Mucosa of rectum (tissue), 2 donors: ENCODE results near the gene HABP4.

Source experiments
- H3K27ac ChIP-seq, 2 donors: one replicate each; pipeline ENCODE4 v1.7.0; 2013; ENCODE audit warnings: inconsistent platforms in 2 of 2, low read depth in 2 of 2, low read length in 2 of 2
- H3K27me3 ChIP-seq, 2 donors: one replicate each; pipeline ENCODE4 v1.7.0; 2013; ENCODE audit warnings: low read length in 2 of 2; ENCODE audit not compliant: control insufficient read depth in 2 of 2, insufficient read depth in 2 of 2
- H3K36me3 ChIP-seq, 2 donors: one replicate each; pipeline ENCODE4 v1.7.0; 2013; ENCODE audit warnings: low read length in 2 of 2; ENCODE audit not compliant: control insufficient read depth in 2 of 2, insufficient read depth in 2 of 2
- H3K4me1 ChIP-seq, 2 donors: one replicate each; pipeline ENCODE4 v1.7.0; 2013; ENCODE audit warnings: low read length in 2 of 2, mild to moderate bottlenecking in 1 of 2; ENCODE audit not compliant: control insufficient read depth in 2 of 2, insufficient read depth in 2 of 2
- H3K4me3 ChIP-seq, 2 donors: one replicate each; pipeline ENCODE4 v1.7.0; 2013; ENCODE audit warnings: low read length in 2 of 2
- H3K9ac ChIP-seq, 2 donors: one replicate each; pipeline ENCODE4 v1.7.0; 2013; ENCODE audit warnings: low read length in 2 of 2, low read depth in 1 of 2, mild to moderate bottlenecking in 1 of 2
- H3K9me3 ChIP-seq, 2 donors: one replicate each; pipeline ENCODE4 v1.7.0; 2013; ENCODE audit warnings: low read length in 2 of 2; ENCODE audit not compliant: control insufficient read depth in 2 of 2
- donor health status: healthy.
- donor health status: Normal muscosa, but diverticular disease.

The HABP4 gene

DNA sequence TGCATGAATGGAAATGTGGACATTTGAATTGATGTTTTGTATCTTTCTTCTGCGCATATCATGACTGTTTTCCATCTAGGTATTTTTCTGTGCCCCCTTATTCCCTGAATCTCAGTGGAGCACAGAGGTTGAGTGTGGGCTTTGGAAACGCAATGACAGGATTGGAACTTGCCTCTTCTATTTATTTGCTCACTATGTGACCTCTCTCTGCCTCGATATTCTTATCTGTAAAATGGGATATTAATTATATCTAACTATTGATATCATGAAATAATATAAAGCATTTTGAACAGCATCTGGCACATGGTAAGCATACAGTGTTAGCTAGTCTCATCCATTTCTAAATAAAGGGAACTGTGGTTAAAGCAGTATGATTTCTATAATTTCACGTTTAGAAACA, 26.0 kb downstream of the HABP4 start:
- Histone ChIP-seq H3K9ac (no peak overlapping the region), H3K36me3 (peaks cover 3 to 11% of the 10 kb centered on the region in 2 donors), H3K27ac (no peak overlapping the region), H3K27me3 (no peaks in the 10 kb centered on the region), H3K4me3 (no peak overlapping the region), H3K9me3 (no peaks in the 10 kb centered on the region), H3K4me1 (no peaks in the 10 kb centered on the region)

DNA sequence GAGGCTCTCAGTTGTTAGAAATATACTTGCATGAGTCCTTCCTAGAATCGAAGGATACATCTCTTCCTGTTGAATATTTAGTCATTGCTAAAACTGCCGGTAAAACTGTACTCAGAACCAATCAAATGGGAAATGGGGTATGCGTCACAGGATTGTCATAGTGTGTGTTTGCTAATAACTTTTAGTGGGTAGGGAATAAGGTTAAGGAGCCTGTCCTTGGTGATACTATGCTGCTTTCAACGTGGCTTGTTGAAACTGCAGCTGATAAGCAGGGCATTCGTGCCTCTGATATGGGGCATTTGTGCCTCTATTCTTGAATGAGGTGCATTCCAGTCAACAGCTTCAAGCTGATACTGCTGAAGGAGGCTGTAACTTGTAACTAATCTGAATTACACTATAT, 26.6 kb downstream of the HABP4 start:
- Histone ChIP-seq H3K9me3 (no peaks in the 10 kb centered on the region), H3K27ac (no peak overlapping the region), H3K36me3 (peaks cover 3 to 11% of the 10 kb centered on the region in 2 donors), H3K27me3 (no peaks in the 10 kb centered on the region), H3K4me1 (no peaks in the 10 kb centered on the region), H3K4me3 (no peak overlapping the region), H3K9ac (no peak overlapping the region)

GRCh38 chr9:96478829-96479371, 28.9 kb downstream of the HABP4 start:
- H3K27ac ChIP-seq, result no peak overlapping the region
- peaks cover 0 to 3% of the 10 kb centered on the region in 2 donors for H3K36me3 ChIP-seq
- H3K4me1 ChIP-seq, result no peaks in the 10 kb centered on the region
- no peak overlapping the region for H3K4me3 ChIP-seq
- H3K9me3 ChIP-seq, result no peaks in the 10 kb centered on the region
- no peak overlapping the region for H3K9ac ChIP-seq
- no peaks in the 10 kb centered on the region for H3K27me3 ChIP-seq

DNA sequence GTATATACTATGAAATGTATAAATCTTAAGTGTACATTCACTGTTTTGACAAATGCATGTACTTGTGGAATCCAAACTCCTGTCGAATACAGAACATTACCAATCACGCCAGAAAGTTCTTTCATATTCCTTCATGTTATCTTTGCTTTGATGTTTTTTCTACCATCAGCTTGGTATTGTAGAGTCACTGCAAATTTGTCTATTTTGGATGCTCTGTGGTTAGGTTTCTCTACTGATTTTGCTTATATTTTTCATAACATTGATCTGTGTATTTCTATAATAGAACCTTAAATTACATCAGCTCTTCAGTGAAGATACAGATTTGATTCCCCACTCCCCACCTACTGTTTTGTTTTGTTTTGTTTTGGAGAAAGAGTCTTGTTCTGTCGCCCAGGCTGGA, 30.8 kb downstream of the HABP4 start:
- no peak overlapping the region for H3K4me3 ChIP-seq
- H3K36me3 ChIP-seq, result no peaks in the 10 kb centered on the region
- no peaks in the 10 kb centered on the region for H3K9me3 ChIP-seq
- no peaks in the 10 kb centered on the region for H3K4me1 ChIP-seq
- H3K9ac ChIP-seq, result no peak overlapping the region
- no peaks in the 10 kb centered on the region for H3K27me3 ChIP-seq
- no peak overlapping the region for H3K27ac ChIP-seq

DNA sequence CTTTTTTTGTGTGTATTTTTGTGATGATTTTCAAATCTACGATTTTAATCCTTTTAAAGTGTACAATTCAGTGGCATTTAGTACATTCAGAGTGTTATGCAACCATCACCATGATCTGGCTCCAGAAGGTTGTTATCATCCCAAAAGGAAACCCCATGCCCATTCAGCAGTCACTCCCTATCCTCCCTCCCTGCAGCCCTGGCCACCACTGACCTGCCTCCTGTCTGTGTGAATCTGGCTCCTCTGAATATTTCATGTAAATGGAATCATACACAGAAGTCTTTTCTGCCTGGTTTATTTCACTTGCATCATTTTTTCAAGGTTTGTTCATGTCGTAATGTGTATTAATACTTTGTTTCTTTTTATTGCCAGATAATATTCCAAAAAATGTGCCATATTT, 32.5 kb downstream of the HABP4 start:
- Histone ChIP-seq H3K9me3 (no peaks in the 10 kb centered on the region), H3K36me3 (no peaks in the 10 kb centered on the region), H3K27ac (no peak overlapping the region), H3K9ac (no peak overlapping the region), H3K27me3 (no peaks in the 10 kb centered on the region), H3K4me1 (no peaks in the 10 kb centered on the region), H3K4me3 (no peak overlapping the region)

DNA sequence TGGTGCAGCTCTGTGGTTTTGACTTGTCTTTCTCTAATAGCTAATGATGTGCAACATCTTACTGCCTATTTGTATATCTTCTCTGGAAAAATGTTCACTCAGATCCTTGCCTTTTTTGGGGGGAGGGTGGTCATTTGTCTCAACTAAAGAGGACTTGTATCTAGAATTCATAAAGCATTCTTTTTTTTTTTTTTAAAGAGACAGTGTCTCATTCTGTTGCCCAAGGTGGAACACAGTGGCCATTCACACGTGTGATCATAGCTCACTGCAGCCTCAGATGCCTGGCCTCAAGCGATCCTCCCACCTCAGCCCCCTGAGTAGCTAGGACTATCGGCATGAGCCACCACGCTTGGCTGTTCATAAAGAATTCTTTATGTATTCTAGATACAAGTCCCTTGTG, 33.2 kb downstream of the HABP4 start:
- H3K27me3 ChIP-seq, result no peaks in the 10 kb centered on the region

DNA sequence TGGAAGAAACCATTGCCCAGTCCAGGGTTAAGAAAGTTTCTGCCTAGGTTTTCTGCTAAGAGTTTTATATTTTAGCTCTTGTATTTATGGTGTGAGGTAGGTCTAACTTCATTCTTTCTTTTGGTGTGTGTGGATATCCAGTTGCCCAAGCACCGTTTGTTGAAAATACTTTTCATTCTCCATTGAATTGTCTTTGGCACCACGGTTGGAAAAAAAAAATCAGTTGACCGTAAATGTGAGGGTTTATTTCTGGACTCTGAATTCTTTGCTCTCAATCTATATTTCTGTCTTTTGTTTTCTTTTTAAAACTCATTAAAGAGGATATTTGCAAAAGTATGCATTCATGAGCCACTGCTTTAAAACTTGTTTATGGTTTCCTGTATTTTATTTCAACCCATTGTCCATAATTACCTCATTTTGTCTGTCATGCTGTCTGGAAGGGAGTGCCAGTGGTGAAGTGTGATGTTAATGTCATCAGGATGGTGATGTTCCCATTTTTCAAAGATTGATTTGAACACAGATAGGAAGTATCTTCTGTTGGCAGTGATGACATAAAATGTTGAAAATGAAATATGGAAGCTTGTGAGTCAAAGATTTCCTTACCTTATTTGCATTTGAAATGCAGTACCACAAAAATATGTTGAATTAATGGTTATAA, 33.9 kb downstream of the HABP4 start:
- H3K36me3 ChIP-seq, result peaks cover 5 to 9% of the 10 kb centered on the region in 2 donors

More for the DNA sequence above, 33.2 kb downstream of the HABP4 start:
- Histone ChIP-seq H3K9ac (no peak overlapping the region), H3K36me3 (peaks cover 0 to 2% of the 10 kb centered on the region in 2 donors), H3K4me1 (no peaks in the 10 kb centered on the region), H3K27ac (no peak overlapping the region), H3K4me3 (no peak overlapping the region), H3K9me3 (no peaks in the 10 kb centered on the region)

DNA sequence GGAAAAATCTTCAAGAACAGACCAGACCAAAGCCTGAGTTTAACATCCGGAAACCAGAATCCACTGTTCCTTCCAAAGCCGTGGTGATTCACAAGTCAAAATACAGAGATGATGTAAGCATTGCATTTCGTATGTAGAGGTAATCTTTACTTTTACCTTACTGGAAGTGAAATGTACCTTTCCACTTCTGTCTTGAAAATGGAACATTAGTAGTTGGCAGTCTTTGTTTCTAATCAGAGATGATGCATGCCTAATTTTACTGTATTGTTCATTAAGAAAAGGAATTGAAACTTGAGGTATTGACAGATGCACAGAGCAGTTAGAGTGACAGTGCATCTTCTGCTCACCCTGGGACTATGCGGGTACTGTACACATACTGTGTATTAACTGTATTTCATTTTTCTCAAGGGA, 34.6 kb downstream of the HABP4 start:
- Histone ChIP-seq H3K36me3 (peaks cover 6 to 14% of the 10 kb centered on the region in 2 donors), H3K4me1 (no peaks in the 10 kb centered on the region), H3K27me3 (no peaks in the 10 kb centered on the region), H3K9ac (no peak overlapping the region), H3K4me3 (no peak overlapping the region), H3K9me3 (no peaks in the 10 kb centered on the region), H3K27ac (no peak overlapping the region)

More for the DNA sequence above, 33.9 kb downstream of the HABP4 start:
- Histone ChIP-seq H3K9ac (no peak overlapping the region), H3K4me3 (no peak overlapping the region), H3K4me1 (no peaks in the 10 kb centered on the region), H3K27ac (no peak overlapping the region), H3K27me3 (no peaks in the 10 kb centered on the region), H3K9me3 (no peaks in the 10 kb centered on the region)

GRCh38 chr9:96485280-96485679, 35.3 kb downstream of the HABP4 start:
- no peak overlapping the region for H3K4me3 ChIP-seq
- no peak overlapping the region for H3K9ac ChIP-seq
- no peak overlapping the region for H3K27ac ChIP-seq
- no peaks in the 10 kb centered on the region for H3K27me3 ChIP-seq
- no peaks in the 10 kb centered on the region for H3K9me3 ChIP-seq
- no peaks in the 10 kb centered on the region for H3K4me1 ChIP-seq
- H3K36me3 ChIP-seq, result peaks cover 6 to 14% of the 10 kb centered on the region in 2 donors

DNA sequence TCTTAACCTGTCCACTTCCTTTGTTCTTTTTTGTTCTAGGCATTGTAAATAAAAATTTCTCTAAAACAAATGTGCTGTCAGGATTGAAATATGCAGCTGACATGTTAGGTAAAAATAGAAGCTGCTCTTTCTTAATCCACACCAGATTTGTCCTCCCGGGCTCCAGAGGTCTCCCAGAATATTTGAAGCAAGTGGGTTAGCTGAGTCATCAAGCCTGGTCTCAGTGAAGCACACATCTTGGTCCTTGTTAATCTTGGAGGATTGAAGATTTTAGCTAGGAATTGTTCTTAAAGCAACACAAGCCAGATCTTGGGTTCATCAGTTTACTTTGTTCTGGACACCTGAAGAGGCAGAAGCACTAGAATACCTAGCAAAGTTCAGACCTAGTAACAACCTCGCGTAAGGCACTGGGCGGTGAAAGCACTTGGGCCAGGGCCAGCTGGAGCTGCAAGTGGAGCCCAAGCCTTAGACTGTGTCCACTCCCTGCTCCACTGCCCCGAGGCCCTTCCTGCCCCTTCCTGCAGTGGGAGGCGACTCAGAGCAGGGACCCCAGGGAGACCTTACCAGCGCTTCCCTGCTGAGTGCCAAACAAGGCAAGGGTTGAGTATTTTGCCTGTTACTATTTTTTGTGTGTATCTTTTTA, 36.5 kb downstream of the HABP4 start:
- Histone ChIP-seq H3K9me3 (no peaks in the 10 kb centered on the region), H3K27ac (no peak overlapping the region), H3K4me1 (no peaks in the 10 kb centered on the region), H3K27me3 (no peaks in the 10 kb centered on the region), H3K36me3 (peaks cover 6 to 20% of the 10 kb centered on the region in 2 donors), H3K4me3 (no peak overlapping the region), H3K9ac (no peak overlapping the region)
